ENCODE measurements around the gene RAMP1.

Gene RAMP1

DNA sequence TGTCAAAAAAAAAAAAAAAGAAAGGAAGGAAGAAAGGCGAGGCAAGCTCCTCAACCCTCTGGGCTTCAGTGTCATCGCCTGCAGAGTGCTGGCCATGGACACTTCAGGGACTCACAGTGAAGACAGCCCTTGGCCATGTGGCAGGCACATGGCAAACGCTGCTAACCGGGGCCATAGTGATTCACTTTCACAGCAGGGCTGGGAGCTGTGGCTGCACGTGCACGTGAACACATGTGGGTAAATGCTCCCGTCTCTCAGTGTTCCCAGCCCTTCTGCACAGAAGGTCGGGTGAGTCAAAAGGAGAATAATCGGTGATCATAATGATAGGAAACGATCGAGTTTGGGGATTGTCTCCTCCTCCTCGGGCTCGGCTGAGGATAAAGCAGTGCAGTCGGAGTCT is 61.2 kb downstream of the RAMP1 start:
- TF ChIP-seq EZH2phosphoT487 (IDR thresholded peaks at IDR 0.05; ENCODE audit: borderline replicate concordance): no peak
- TF ChIP-seq, protein P1, sequence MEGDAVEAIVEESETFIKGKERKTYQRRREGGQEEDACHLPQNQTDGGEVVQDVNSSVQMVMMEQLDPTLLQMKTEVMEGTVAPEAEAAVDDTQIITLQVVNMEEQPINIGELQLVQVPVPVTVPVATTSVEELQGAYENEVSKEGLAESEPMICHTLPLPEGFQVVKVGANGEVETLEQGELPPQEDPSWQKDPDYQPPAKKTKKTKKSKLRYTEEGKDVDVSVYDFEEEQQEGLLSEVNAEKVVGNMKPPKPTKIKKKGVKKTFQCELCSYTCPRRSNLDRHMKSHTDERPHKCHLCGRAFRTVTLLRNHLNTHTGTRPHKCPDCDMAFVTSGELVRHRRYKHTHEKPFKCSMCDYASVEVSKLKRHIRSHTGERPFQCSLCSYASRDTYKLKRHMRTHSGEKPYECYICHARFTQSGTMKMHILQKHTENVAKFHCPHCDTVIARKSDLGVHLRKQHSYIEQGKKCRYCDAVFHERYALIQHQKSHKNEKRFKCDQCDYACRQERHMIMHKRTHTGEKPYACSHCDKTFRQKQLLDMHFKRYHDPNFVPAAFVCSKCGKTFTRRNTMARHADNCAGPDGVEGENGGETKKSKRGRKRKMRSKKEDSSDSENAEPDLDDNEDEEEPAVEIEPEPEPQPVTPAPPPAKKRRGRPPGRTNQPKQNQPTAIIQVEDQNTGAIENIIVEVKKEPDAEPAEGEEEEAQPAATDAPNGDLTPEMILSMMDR (conservative IDR thresholded peaks at IDR 0.05; ENCODE audit: low read length): no peak
- H3K9ac ChIP-seq (ENCODE audit: low read depth, low read length, poor library complexity, severe bottlenecking): no peak overlapping the region

DNA sequence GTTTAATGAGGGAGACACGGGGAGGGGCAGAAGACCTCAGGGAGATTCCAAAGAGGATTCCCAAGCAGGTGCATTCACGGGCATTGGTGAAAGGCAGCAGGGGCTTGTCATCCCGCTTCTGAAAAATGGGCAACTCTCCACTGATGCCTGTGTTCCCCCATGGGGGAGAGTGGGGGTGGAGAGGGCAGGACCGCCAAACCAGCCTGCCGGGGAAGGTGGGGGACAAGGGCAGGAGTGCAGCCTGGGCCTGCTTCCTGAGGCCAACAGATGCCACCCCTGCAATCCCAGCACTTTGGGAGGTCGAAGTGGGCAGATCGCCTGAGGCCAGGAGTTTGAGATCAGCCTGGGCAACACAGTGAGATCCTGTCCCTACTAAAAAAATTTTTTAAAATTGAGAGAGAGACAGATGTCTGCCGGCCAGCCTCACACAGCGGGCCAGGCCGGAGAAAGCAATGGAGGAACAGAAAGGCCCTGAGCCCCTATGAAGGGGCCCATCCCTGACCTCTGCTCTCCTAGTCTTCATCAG is 62.6 kb downstream of the RAMP1 start:
- H4K20me1 ChIP-seq (ENCODE audit: insufficient read depth, low read length, poor library complexity, severe bottlenecking): no peaks in the 10 kb centered on the region
- no peaks in the 10 kb centered on the region for H3K9me2 ChIP-seq (replicated peaks; ENCODE audit: low read depth, low read length)
- no peak overlapping the region for H3K4me3 ChIP-seq (ENCODE audit: low read length, poor library complexity, severe bottlenecking)
- H3K27me3 ChIP-seq (ENCODE audit: insufficient read depth, low read length, poor library complexity, severe bottlenecking): no peaks in the 10 kb centered on the region
- no peak overlapping the region for H2AFZ ChIP-seq (ENCODE audit: low read length)
- no peaks in the 10 kb centered on the region for H3K9me3 ChIP-seq (ENCODE audit: insufficient read depth, low read depth, low read length)
- H3F3A ChIP-seq (ENCODE audit: low read depth): no peaks in the 10 kb centered on the region
- H3K79me2 ChIP-seq (ENCODE audit: insufficient read depth, low read length): no peaks in the 10 kb centered on the region
- no peaks in the 10 kb centered on the region for H3K4me1 ChIP-seq (ENCODE audit: insufficient read depth, low read length, poor library complexity, severe bottlenecking)
- H3K36me3 ChIP-seq (ENCODE audit: insufficient read depth, low read length): no peaks in the 10 kb centered on the region
- H3K9ac ChIP-seq (ENCODE audit: low read depth, low read length, poor library complexity, severe bottlenecking): no peak overlapping the region
- TF ChIP-seq EZH2phosphoT487 (IDR thresholded peaks at IDR 0.05; ENCODE audit: borderline replicate concordance): no peak
- TF ChIP-seq, protein P1 (conservative IDR thresholded peaks at IDR 0.05; ENCODE audit: low read length): no peak
- H3K4me2 ChIP-seq (ENCODE audit: low read depth, low read length, poor library complexity, severe bottlenecking): no peak overlapping the region

More for the DNA sequence above, 61.2 kb downstream of the RAMP1 start:
- Histone ChIP-seq H3K4me1 (ENCODE audit: insufficient read depth, low read length, poor library complexity, severe bottlenecking) (peaks cover 6% of the 10 kb centered on the region), H3K27me3 (ENCODE audit: insufficient read depth, low read length, poor library complexity, severe bottlenecking) (no peaks in the 10 kb centered on the region), H4K20me1 (ENCODE audit: insufficient read depth, low read length, poor library complexity, severe bottlenecking) (no peaks in the 10 kb centered on the region), H3K4me3 (ENCODE audit: low read length, poor library complexity, severe bottlenecking) (no peak overlapping the region), H2AFZ (ENCODE audit: low read length) (no peak overlapping the region), H3F3A (ENCODE audit: low read depth) (no peaks in the 10 kb centered on the region), H3K9me2 (replicated peaks; ENCODE audit: low read depth, low read length) (no peaks in the 10 kb centered on the region), H3K4me2 (ENCODE audit: low read depth, low read length, poor library complexity, severe bottlenecking) (no peak overlapping the region), H3K9me3 (ENCODE audit: insufficient read depth, low read depth, low read length) (no peaks in the 10 kb centered on the region), H3K79me2 (ENCODE audit: insufficient read depth, low read length) (no peaks in the 10 kb centered on the region), H3K36me3 (ENCODE audit: insufficient read depth, low read length) (no peaks in the 10 kb centered on the region)

GRCh38 chr2:237922641-237923361 is 63.4 kb downstream of the RAMP1 start:
- no peaks in the 10 kb centered on the region for H3K79me2 ChIP-seq (ENCODE audit: insufficient read depth, low read length)
- no peaks in the 10 kb centered on the region for H3K4me1 ChIP-seq (ENCODE audit: insufficient read depth, low read length, poor library complexity, severe bottlenecking)
- no peaks in the 10 kb centered on the region for H3K27me3 ChIP-seq (ENCODE audit: insufficient read depth, low read length, poor library complexity, severe bottlenecking)
- H3K9me2 ChIP-seq (replicated peaks; ENCODE audit: low read depth, low read length): no peaks in the 10 kb centered on the region
- no peak overlapping the region for H3K9ac ChIP-seq (ENCODE audit: low read depth, low read length, poor library complexity, severe bottlenecking)
- H3K4me3 ChIP-seq (ENCODE audit: low read length, poor library complexity, severe bottlenecking): no peak overlapping the region
- no peaks in the 10 kb centered on the region for H3K36me3 ChIP-seq (ENCODE audit: insufficient read depth, low read length)
- no peaks in the 10 kb centered on the region for H3K9me3 ChIP-seq (ENCODE audit: insufficient read depth, low read depth, low read length)
- TF ChIP-seq, protein P1 (conservative IDR thresholded peaks at IDR 0.05; ENCODE audit: low read length): no peak
- no peak for TF ChIP-seq EZH2phosphoT487 (IDR thresholded peaks at IDR 0.05; ENCODE audit: borderline replicate concordance)
- no peaks in the 10 kb centered on the region for H4K20me1 ChIP-seq (ENCODE audit: insufficient read depth, low read length, poor library complexity, severe bottlenecking)
- no peaks in the 10 kb centered on the region for H3F3A ChIP-seq (ENCODE audit: low read depth)
- no peak overlapping the region for H3K4me2 ChIP-seq (ENCODE audit: low read depth, low read length, poor library complexity, severe bottlenecking)
- H2AFZ ChIP-seq (ENCODE audit: low read length): no peak overlapping the region
